Thyroid gland (tissue), 4 donors: ENCODE measurements around the gene ADGRD1. TPM values are rescaled to one million over a fixed set of nuclear protein-coding genes. Genes with fewer than 3 reads are reported as not detected.

Source experiments
- DNase-seq, 2 donors: peaks; one replicate each; pipeline ENCODE4 v3.0.0-alpha.2; 2019
- H3K27ac ChIP-seq, 3 donors: fragments of 200-600 bp; sonication (generic); 1 replicate in 2 of 3; 2 replicates in 1 of 3; pipeline ENCODE4 v1.5.1; 2016 to 2019; ENCODE audit warnings: mild to moderate bottlenecking in 1 of 3, moderate library complexity in 1 of 3
- H3K27me3 ChIP-seq: fragments of 200-600 bp; sonication (generic); one replicate; pipeline ENCODE4 v1.5.1; 2019
- H3K36me3 ChIP-seq, 2 donors: fragments of 200-600 bp; sonication (generic); one replicate each; pipeline ENCODE4 v1.5.1; 2016 to 2019
- H3K4me1 ChIP-seq, 2 donors: fragments of 200-600 bp; sonication (generic); one replicate each; pipeline ENCODE4 v1.5.1; 2017 to 2019
- H3K4me3 ChIP-seq, 3 donors: fragments of 200-600 bp; sonication (generic); replicated peaks in 1 of 3; 1 replicate in 2 of 3; 2 replicates in 1 of 3; pipeline ENCODE4 v1.5.1; 2016; ENCODE audit warnings: mild to moderate bottlenecking in 1 of 3
- H3K9me3 ChIP-seq: fragments of 200-600 bp; sonication (generic); one replicate; pipeline ENCODE4 v1.5.1; 2017
- CTCF ChIP-seq, 6 experiments: fragments of 200-600 bp in 3 of 6; fragments of 450-650 bp in 3 of 6; sonication (generic) in 3 of 6; IDR thresholded peaks; one replicate each; pipeline ENCODE4 v1.5.1; 2016 to 2019; ENCODE audit warnings: antibody characterized with exemption in 6 of 6, mild to moderate bottlenecking in 2 of 6, inconsistent platforms in 1 of 6, moderate library complexity in 1 of 6
- POLR2A ChIP-seq, 2 donors: fragments of 450-650 bp; IDR thresholded peaks; one replicate each; pipeline ENCODE4 v1.6.1; 2017; ENCODE audit warnings: antibody characterized with exemption in 2 of 2, mild to moderate bottlenecking in 2 of 2, moderate library complexity in 1 of 2
- WGBS, 2 donors: methylation state at CpG; one replicate each; pipeline ENCODE4 v1.1.5; 2017; 5-methylcytosine and 5-hydroxymethylcytosine counted together
- intact Hi-C: fragments of 100-400 bp; cut with DNase I; formaldehyde crosslinking; loops from one replicate; pipeline ENCODE4 v1.15.1; 2023
- total RNA-seq, 4 donors: library from RNA; depleted of rRNA; stranded (reverse); fragments of >200 nt; gene quantifications; one replicate each; pipeline ENCODE4 v1.2.3, GENCODE V29; 2016

ADGRD1 gene
- total RNA-seq, 4 donors from 2014 or later = 14.1 to 44.3 (median 24.7) TPM

GRCh38 chr12:131072451-131073230 is 118.9 kb downstream of the ADGRD1 start:
- Histone ChIP-seq H3K27me3 (no peaks in the 10 kb centered on the region), H3K27ac (no peak overlapping the region), H3K9me3 (no peaks in the 10 kb centered on the region), H3K36me3 (no peaks in the 10 kb centered on the region), H3K4me1 (no peaks in the 10 kb centered on the region), H3K4me3 (no peak overlapping the region)
- no peak for TF ChIP-seq CTCF (IDR thresholded peaks at IDR 0.05)
- TF ChIP-seq POLR2A (IDR thresholded peaks at IDR 0.05) = no peak
- no peak for DNase-seq
- 96 to 100% methylated on average over 2 to 3 of the region's 3 CpGs for WGBS, 2 donors
- intact Hi-C loops = no loop called here

GRCh38 chr12:131074221-131075083 is 120.7 kb downstream of the ADGRD1 start:
- H3K27ac ChIP-seq = no peak overlapping the region
- no peaks in the 10 kb centered on the region for H3K27me3 ChIP-seq
- TF ChIP-seq POLR2A (IDR thresholded peaks at IDR 0.05) = no peak
- TF ChIP-seq CTCF (IDR thresholded peaks at IDR 0.05) = no peak
- DNase-seq = no peak
- 74 to 76% methylated on average over 17 to 18 of the region's 18 CpGs for WGBS, 2 donors
- no peaks in the 10 kb centered on the region for H3K4me1 ChIP-seq
- H3K9me3 ChIP-seq = no peaks in the 10 kb centered on the region
- no peaks in the 10 kb centered on the region for H3K36me3 ChIP-seq
- no peak overlapping the region for H3K4me3 ChIP-seq
- intact Hi-C loops = no loop called here

- intact Hi-C loops = no loop called here
- no peak for DNase-seq
- no peaks in the 10 kb centered on the region for H3K4me1 ChIP-seq
- H3K27me3 ChIP-seq = no peaks in the 10 kb centered on the region
- no peak for TF ChIP-seq POLR2A (IDR thresholded peaks at IDR 0.05)
- no peak for TF ChIP-seq CTCF (IDR thresholded peaks at IDR 0.05)
- no peaks in the 10 kb centered on the region for H3K9me3 ChIP-seq
- no peaks in the 10 kb centered on the region for H3K36me3 ChIP-seq
- WGBS, 2 donors = 89% methylated on average over 6 of the region's 6 CpGs
- no peak overlapping the region for H3K27ac ChIP-seq
- H3K4me3 ChIP-seq = no peak overlapping the region
Measured at GRCh38 chr12:131075194-131075593, 121.5 kb downstream of the ADGRD1 start.

GRCh38 chr12:131075611-131076010 is 121.9 kb downstream of the ADGRD1 start:
- TF ChIP-seq CTCF (IDR thresholded peaks at IDR 0.05) (no peak), POLR2A (IDR thresholded peaks at IDR 0.05) (no peak)

GRCh38 chr12:131076296-131076695 is 122.6 kb downstream of the ADGRD1 start:
- Histone ChIP-seq H3K27me3 (no peaks in the 10 kb centered on the region), H3K4me3 (no peak overlapping the region), H3K4me1 (no peaks in the 10 kb centered on the region), H3K9me3 (no peaks in the 10 kb centered on the region), H3K27ac (no peak overlapping the region), H3K36me3 (no peaks in the 10 kb centered on the region)
- TF ChIP-seq CTCF (IDR thresholded peaks at IDR 0.05) (no peak), POLR2A (IDR thresholded peaks at IDR 0.05) (no peak)
- 57 to 83% methylated on average over 2 to 3 of the region's 3 CpGs for WGBS, 2 donors
- intact Hi-C loops = no loop called here
- no peak for DNase-seq

More at GRCh38 chr12:131075611-131076010, 121.9 kb downstream of the ADGRD1 start:
- Histone ChIP-seq H3K4me3 (no peak overlapping the region), H3K36me3 (no peaks in the 10 kb centered on the region), H3K4me1 (no peaks in the 10 kb centered on the region), H3K27me3 (no peaks in the 10 kb centered on the region), H3K27ac (no peak overlapping the region), H3K9me3 (no peaks in the 10 kb centered on the region)
- DNase-seq = no peak
- intact Hi-C loops = no loop called here
- 73 to 74% methylated on average over 8 of the region's 8 CpGs for WGBS, 2 donors
